Activated CD4-positive, alpha-beta memory T cell treated with anti-CD3 and anti-CD28 coated beads for 36 hours (primary cell): ENCODE data around the gene RNF151. TPM values are rescaled to one million over a fixed set of nuclear protein-coding genes. Genes with fewer than 3 reads are reported as not detected.
A peak's percentile ranks its signal among the peaks of the same experiment; 100 is the strongest.
"Not testable (repeated sequence)": the region's sequence is repeated elsewhere in the genome, so short reads cannot be mapped to it uniquely, and the experiment has no call there.

ENCODE experiments used
- CTCF ChIA-PET: fragments of 350-600 bp; sonication (Branson Sonifier 250); formaldehyde crosslinking; loops from one replicate; lab custom pipeline; 2021; ENCODE audit warnings: antibody characterized with exemption, inconsistent platforms; lab: Charles Lee
- POLR2A ChIA-PET: fragments of 350-600 bp; sonication (Branson Sonifier 250); formaldehyde crosslinking; loops from one replicate; lab custom pipeline; 2021; ENCODE audit warnings: antibody characterized with exemption; lab: Charles Lee
- DNase-seq: peaks from one replicate; pipeline ENCODE4 v3.0.0-alpha.2; 2020
- H3K27ac Mint-ChIP-seq: one replicate; pipeline ENCODE4 v1.8.0; 2021; ENCODE audit warnings: mixed read lengths
- H3K27me3 Mint-ChIP-seq: one replicate; pipeline ENCODE4 v1.8.0; 2021; ENCODE audit warnings: mixed read lengths
- H3K36me3 Mint-ChIP-seq: one replicate; pipeline ENCODE4 v1.8.0; 2021; ENCODE audit warnings: mixed read lengths
- H3K4me1 Mint-ChIP-seq: one replicate; pipeline ENCODE4 v1.8.0; 2021; ENCODE audit warnings: low read depth, mixed read lengths
- H3K4me3 Mint-ChIP-seq: one replicate; pipeline ENCODE4 v1.8.0; 2021; ENCODE audit warnings: mild to moderate bottlenecking, mixed read lengths
- H3K9me3 Mint-ChIP-seq: one replicate; pipeline ENCODE4 v1.8.0; 2021; ENCODE audit warnings: mixed read lengths
- intact Hi-C: fragments of 100-400 bp; cut with micrococcal nuclease; formaldehyde crosslinking; loops from one replicate; pipeline ENCODE4 v1.15.1; 2023
- total RNA-seq, 2 experiments: library from RNA; stranded (reverse); gene quantifications; one replicate each; pipeline ENCODE4 v1.2.3, GENCODE V29; 2021

The RNF151 gene
- total RNA-seq, 2 experiments from 2014 or later = not detected

DNA sequence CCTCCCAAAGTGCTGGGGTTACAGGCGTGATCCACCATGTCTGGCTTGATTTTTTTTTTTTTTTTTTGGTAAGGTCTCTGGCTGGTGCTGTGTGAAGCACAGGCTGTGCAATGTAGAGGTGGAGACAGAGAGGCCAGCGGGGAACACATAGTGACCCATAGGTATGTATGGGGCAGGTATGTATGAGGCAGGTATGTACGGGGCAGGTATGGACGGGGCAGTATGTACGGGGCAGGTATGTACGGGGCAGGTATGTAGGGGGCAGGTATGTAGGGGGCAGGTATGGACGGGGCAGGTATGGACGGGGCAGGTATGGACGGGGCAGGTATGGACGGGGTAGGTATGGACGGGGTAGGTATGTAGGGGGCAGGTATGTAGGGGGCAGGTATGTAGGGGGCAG, 17.1 kb upstream of the RNF151 start:
- no peak for DNase-seq
- peaks cover 6% of the 10 kb centered on the region for H3K4me1 Mint-ChIP-seq
- no peak overlapping the region for H3K4me3 Mint-ChIP-seq
- no peaks in the 10 kb centered on the region for H3K36me3 Mint-ChIP-seq
- ChIA-PET CTCF (no interaction called here), POLR2A (no interaction called here)
- no peaks in the 10 kb centered on the region for H3K27me3 Mint-ChIP-seq
- intact Hi-C loops = no loop called here
- no peak overlapping the region for H3K27ac Mint-ChIP-seq
- no peaks in the 10 kb centered on the region for H3K9me3 Mint-ChIP-seq

- ChIA-PET CTCF (no interaction called here), POLR2A (interaction anchor here (3.6 kb wide), 1 partner anchor 15 kb away, joined by 12 read pairs; the partner anchor contains the start of gene RPS2)
- intact Hi-C loops = no loop called here
- Mint-ChIP-seq H3K4me3 (no peak overlapping the region), H3K36me3 (no peaks in the 10 kb centered on the region), H3K27ac (no peak overlapping the region), H3K9me3 (no peaks in the 10 kb centered on the region), H3K27me3 (no peaks in the 10 kb centered on the region), H3K4me1 (peaks cover 3% of the 10 kb centered on the region)
- no peak for DNase-seq
These were observed 16.6 kb upstream of the RNF151 start for GRCh38 chr16:1950047-1950446.

GRCh38 chr16:1950559-1950958, 16.1 kb upstream of the RNF151 start:
- ChIA-PET POLR2A (interaction anchor here (3.6 kb wide), 1 partner anchor 14 kb away, joined by 12 read pairs; the partner anchor contains the start of gene RPS2), CTCF (no interaction called here)
- DNase-seq = no peak
- H3K9me3 Mint-ChIP-seq = no peaks in the 10 kb centered on the region
- no peak overlapping the region for H3K27ac Mint-ChIP-seq
- H3K4me3 Mint-ChIP-seq = no peak overlapping the region
- H3K27me3 Mint-ChIP-seq = no peaks in the 10 kb centered on the region
- H3K4me1 Mint-ChIP-seq = peaks cover 3% of the 10 kb centered on the region
- intact Hi-C loops = no loop called here
- H3K36me3 Mint-ChIP-seq = no peaks in the 10 kb centered on the region

DNA sequence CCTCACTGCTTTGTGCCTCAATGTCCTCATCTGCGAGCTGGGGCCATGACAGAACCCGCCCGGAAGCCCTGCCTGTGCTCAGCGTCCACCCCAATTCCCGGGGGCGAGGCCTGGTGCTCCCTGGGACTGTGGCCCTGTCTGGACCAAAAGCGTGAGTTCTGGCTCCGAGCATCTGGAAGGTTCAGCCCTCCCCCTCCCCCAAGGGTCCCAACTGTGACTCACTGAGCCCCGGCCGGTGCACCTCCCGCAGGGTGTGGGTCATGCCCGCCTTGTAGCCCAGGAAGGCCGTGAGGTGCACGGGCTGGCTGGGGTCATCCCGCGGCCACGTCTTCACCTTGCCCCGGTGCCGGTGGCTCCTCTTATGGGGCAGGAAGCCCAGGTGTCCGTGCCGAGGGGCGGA, 12.9 kb upstream of the RNF151 start:
- Mint-ChIP-seq H3K4me1 (peaks cover 3% of the 10 kb centered on the region), H3K27ac (no peak overlapping the region), H3K36me3 (no peaks in the 10 kb centered on the region), H3K9me3 (no peaks in the 10 kb centered on the region), H3K27me3 (peaks cover 1% of the 10 kb centered on the region), H3K4me3 (no peak overlapping the region)
- ChIA-PET CTCF (no interaction called here), POLR2A (interaction anchor here (3.6 kb wide), 1 partner anchor 11 kb away, joined by 12 read pairs; the partner anchor contains the start of gene RPS2)
- no peak for DNase-seq
- intact Hi-C loops = no loop called here

DNA sequence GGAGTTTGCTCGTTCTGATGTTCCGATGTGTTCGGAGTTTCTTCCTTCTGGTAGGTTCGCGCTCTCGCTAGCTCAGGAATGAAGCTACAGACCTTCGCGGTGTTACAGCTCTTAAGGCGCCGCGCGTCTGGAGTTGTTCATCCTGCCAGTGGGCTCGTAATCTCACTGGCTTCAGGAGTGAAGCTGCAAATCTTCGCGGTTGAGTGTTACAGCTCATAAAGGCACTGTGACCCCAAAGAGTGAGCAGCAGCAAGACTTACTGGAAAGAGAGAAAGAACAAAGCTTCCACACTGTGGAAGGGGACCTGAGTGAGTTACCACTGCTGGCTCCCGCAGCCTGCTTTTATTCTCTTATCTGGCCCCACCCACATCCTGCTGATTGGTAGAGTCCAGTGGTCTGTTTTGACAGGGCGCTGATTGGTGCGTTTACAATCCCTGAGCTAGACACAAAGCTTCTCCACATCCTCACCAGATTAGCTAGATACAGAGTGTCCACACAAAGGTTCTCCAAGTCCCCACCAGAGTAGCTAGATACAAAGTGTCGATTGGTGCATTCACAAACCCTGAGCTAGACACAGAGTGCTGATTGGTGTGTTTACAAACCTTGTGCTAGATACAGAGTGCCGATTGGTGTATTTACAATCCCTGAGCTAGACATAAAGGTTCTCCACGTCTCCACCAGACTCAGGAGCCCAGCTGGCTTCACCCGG, 9.1 kb upstream of the RNF151 start:
- DNase-seq, H3K4me3 Mint-ChIP-seq, CTCF ChIA-PET, intact Hi-C loops, H3K27me3 Mint-ChIP-seq, H3K27ac Mint-ChIP-seq, H3K9me3 Mint-ChIP-seq: not testable (repeated sequence)
- Mint-ChIP-seq H3K36me3 (peaks cover 21% of the 10 kb centered on the region), H3K4me1 (peaks cover 29% of the 10 kb centered on the region)
- POLR2A ChIA-PET = interaction anchor here (0.7 to 0.8 kb wide), 2 partner anchors 11 to 175 kb away, joined by 3 to 4 read pairs; partner anchors contain the start of genes NUBP2 and SPSB3

GRCh38 chr16:1958143-1958491, 8.5 kb upstream of the RNF151 start:
- CTCF ChIA-PET, H3K4me3 Mint-ChIP-seq, H3K27ac Mint-ChIP-seq, H3K9me3 Mint-ChIP-seq, DNase-seq, H3K27me3 Mint-ChIP-seq, intact Hi-C loops: not testable (repeated sequence)
- Mint-ChIP-seq H3K4me1 (peaks cover 34% of the 10 kb centered on the region), H3K36me3 (peaks cover 26% of the 10 kb centered on the region)
- POLR2A ChIA-PET = interaction anchor here (0.7 kb wide), 1 partner anchor 176 kb away, joined by 3 read pairs; the partner anchor contains the start of genes NUBP2 and SPSB3

DNA sequence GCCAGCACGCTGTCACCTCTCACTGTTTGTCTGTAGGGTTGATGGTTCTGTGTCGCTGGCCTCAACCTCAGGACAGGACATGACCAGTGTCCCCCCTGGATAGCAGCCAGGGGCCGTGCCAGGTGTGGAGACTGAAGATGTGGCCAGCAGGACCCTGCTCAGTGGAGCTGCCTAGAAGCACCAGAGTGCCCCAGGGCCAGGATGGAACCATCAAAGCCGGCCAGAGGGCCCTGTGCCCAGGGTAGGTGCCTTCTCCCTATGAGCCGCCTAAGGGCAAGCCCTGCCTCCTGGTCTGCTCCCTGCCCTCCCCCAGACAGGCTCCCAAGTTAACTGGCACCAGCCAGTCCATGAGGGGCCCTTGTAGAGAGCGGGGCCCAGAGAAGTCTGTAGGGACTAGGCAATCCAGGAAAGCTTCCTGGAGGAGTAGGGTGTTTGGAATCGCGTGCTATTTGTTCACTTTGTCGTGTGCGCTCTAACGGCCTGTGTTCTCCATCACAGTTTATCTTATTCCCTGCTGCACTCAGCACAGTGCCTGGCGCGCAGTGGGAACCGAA, 7.9 kb upstream of the RNF151 start:
- H3K9me3 Mint-ChIP-seq = no peaks in the 10 kb centered on the region
- H3K27me3 Mint-ChIP-seq = peaks cover 1% of the 10 kb centered on the region
- H3K36me3 Mint-ChIP-seq = peaks cover 33% of the 10 kb centered on the region
- peak overlapping the region; percentile 96 for H3K4me3 Mint-ChIP-seq
- intact Hi-C loops = loop anchor here (1.0 kb wide), 2 partner anchors 15 to 34 kb away; partner anchors contain the start of gene MSRB1
- CTCF ChIA-PET = interaction anchor here (1.4 kb wide), 1 partner anchor 15 kb away, joined by 6 read pairs; the partner anchor contains the start of gene MSRB1
- peak overlapping the region; percentile 86 for H3K27ac Mint-ChIP-seq
- H3K4me1 Mint-ChIP-seq = peaks cover 39% of the 10 kb centered on the region
- POLR2A ChIA-PET = interaction anchor here (3.2 kb wide), 1 partner anchor 196 kb away, joined by 10 read pairs; the partner anchor contains the start of gene TRAF7
- DNase-seq = no peak

DNA sequence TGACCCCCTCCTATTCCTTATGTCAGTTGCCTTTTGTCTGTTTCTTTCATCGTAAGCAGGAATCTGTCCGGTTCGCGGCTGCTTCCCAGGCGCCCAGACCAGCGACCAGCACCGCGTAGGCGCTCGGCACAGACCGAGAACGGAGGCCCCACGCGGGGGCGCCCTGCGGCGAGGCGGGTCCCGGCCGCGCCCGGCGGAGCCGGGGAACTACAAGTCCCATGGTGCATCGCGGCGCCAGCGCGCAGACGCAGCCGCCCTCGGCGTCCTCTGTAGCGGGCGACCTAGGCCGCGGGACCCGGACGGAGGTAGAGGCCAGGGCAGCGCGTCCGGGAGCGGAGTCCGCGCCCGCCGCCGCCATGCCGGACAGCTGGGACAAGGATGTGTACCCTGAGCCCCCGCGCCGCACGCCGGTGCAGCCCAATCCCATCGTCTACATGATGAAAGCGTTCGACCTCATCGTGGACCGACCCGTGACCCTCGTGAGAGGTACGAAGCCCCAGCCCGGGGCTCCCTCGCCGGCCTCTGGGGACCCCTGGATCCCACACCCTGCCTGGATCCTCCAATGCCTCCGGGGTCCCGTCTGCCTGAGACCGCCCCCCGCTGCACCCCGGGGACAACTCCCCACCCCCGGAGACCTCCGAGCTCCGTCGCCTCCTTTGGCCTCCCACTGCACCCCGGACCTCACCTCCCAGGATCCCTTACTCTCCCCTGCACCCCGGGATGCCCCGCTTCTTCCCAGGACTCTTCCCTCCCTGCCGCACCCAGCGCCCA, 7.2 kb upstream of the RNF151 start, which contains the start of gene NDUFB10:
Gene NDUFB10, plus strand, starts transcription at position 270 of the 771 bp plus-strand sequence. Its CDS starts 87 bp downstream, at position 357.
- peak; percentile 95 for DNase-seq
- ChIA-PET POLR2A (interaction anchor here (1.3 to 3.2 kb wide), 3 partner anchors 12 to 196 kb away, joined by 4 to 15 read pairs (median 10); partner anchors contain the start of genes TBL3 and TRAF7), CTCF (interaction anchor here (1.4 kb wide), 1 partner anchor 16 kb away, joined by 6 read pairs; the partner anchor contains the start of gene MSRB1)

GRCh38 chr16:1960665-1961630, 5.7 kb upstream of the RNF151 start:
- peak overlapping the region; percentile 86 for H3K27ac Mint-ChIP-seq
- peaks cover 47% of the 10 kb centered on the region for H3K36me3 Mint-ChIP-seq
- POLR2A ChIA-PET = interaction anchor here (0.8 to 3.2 kb wide), 9 partner anchors 10 to 194 kb away, joined by 3 to 15 read pairs (median 7); partner anchors contain the start of genes GFER, MSRB1, NOXO1 and TBL3
- intact Hi-C loops = loop anchor here (5.0 kb wide), 2 partner anchors 51 to 349 kb away; partner anchors contain the start of genes CRAMP1 and IFT140
- CTCF ChIA-PET = no interaction called here
- H3K4me1 Mint-ChIP-seq = peaks cover 45% of the 10 kb centered on the region
- DNase-seq = peak; percentile 69
- peaks cover 1% of the 10 kb centered on the region for H3K27me3 Mint-ChIP-seq
- H3K4me3 Mint-ChIP-seq = peak overlapping the region; percentile 96
- no peaks in the 10 kb centered on the region for H3K9me3 Mint-ChIP-seq

More for the DNA sequence above, 7.2 kb upstream of the RNF151 start, which contains the start of gene NDUFB10:
- H3K36me3 Mint-ChIP-seq = peaks cover 38% of the 10 kb centered on the region
- peak within 1 kb of the TSS; percentile 96 for H3K4me3 Mint-ChIP-seq
- intact Hi-C loops = loop anchor here (1.0 to 5.0 kb wide), 4 partner anchors 16 to 347 kb away; partner anchors contain the start of genes CRAMP1, IFT140 and MSRB1
- H3K27ac Mint-ChIP-seq = peak within 1 kb of the TSS; percentile 86
- H3K4me1 Mint-ChIP-seq = peaks cover 40% of the 10 kb centered on the region
- H3K27me3 Mint-ChIP-seq = peaks cover 1% of the 10 kb centered on the region
- H3K9me3 Mint-ChIP-seq = no peaks in the 10 kb centered on the region

- H3K36me3 Mint-ChIP-seq = peaks cover 47% of the 10 kb centered on the region
- H3K4me3 Mint-ChIP-seq = peak overlapping the region; percentile 92
- ChIA-PET POLR2A (interaction anchor here (0.9 to 3.2 kb wide), 5 partner anchors 10 to 193 kb away, joined by 3 to 15 read pairs (median 8); partner anchors contain the start of genes GFER, MSRB1, NOXO1 and TBL3), CTCF (no interaction called here)
- no peaks in the 10 kb centered on the region for H3K9me3 Mint-ChIP-seq
- DNase-seq = peak; percentile 54
- H3K27ac Mint-ChIP-seq = peak overlapping the region; percentile 86
- peaks cover 46% of the 10 kb centered on the region for H3K4me1 Mint-ChIP-seq
- intact Hi-C loops = loop anchor here (2.0 to 5.0 kb wide), 3 partner anchors 51 to 467 kb away; partner anchors contain the start of genes CCNF, CRAMP1 and IFT140
- peaks cover 1% of the 10 kb centered on the region for H3K27me3 Mint-ChIP-seq
These were observed 5.0 kb upstream of the RNF151 start for GRCh38 chr16:1961651-1962067.
